ENCODE data around the gene CNGA3. TPM values are rescaled to one million over a fixed set of nuclear protein-coding genes. Genes with fewer than 3 reads are reported as not detected.
"Not testable (repeated sequence)": the region's sequence is repeated elsewhere in the genome, so short reads cannot be mapped to it uniquely, and the experiment has no call there.

The CNGA3 gene
- total and polyA plus RNA-seq, 2 experiments from 2014 or later: not detected

- Histone ChIP-seq H2AFZ (no peak overlapping the region), H3K36me3 (ENCODE audit: insufficient read depth) (peaks cover 5% of the 10 kb centered on the region; the same call in 1 of the 2 replicates), H3K4me3 (no peak overlapping the region), H3K79me2 (replicated peaks; ENCODE audit: insufficient read depth) (no peaks in the 10 kb centered on the region), H3K27ac (ENCODE audit: low read depth) (no peak overlapping the region), H3K9me2 (ENCODE audit: insufficient read depth) (no peaks in the 10 kb centered on the region), H3K4me1 (ENCODE audit: insufficient read depth) (peaks cover 8% of the 10 kb centered on the region; the same call in 1 of the 2 replicates), H4K20me1 (replicated peaks; ENCODE audit: insufficient read depth) (no peaks in the 10 kb centered on the region), H3K27me3 (ENCODE audit: insufficient read depth) (no peaks in the 10 kb centered on the region), H3K4me2 (no peak overlapping the region), H3F3A (replicated peaks; ENCODE audit: low read depth) (no peaks in the 10 kb centered on the region; the same call in 1 of the 2 replicates)
- DNase-seq (ENCODE audit: low spot score) (no peak), ATAC-seq (no peak)
- H3K27ac Mint-ChIP-seq: no peak overlapping the region
- TF ChIP-seq POLR2AphosphoS5 (IDR thresholded peaks at IDR 0.05; ENCODE audit: low read depth) (no peak), NANOG (IDR thresholded peaks at IDR 0.05; ENCODE audit: borderline replicate concordance) (no peak)
- peaks cover 10% of the 10 kb centered on the region for H3K27me3 Mint-ChIP-seq (ENCODE audit: insufficient read depth, low read depth, poor library complexity)
- H3K9me3 Mint-ChIP-seq: peaks cover 72% of the 10 kb centered on the region
- H3K4me1 Mint-ChIP-seq: peaks cover 19% of the 10 kb centered on the region
- no peak overlapping the region for H3K4me3 Mint-ChIP-seq
- peaks cover 62% of the 10 kb centered on the region for H3K36me3 Mint-ChIP-seq (ENCODE audit: low read depth)
Observed at GRCh38 chr2:98434492-98434891, 88.2 kb downstream of the CNGA3 start.

GRCh38 chr2:98435670-98436069 lies 89.4 kb downstream of the CNGA3 start:
- not testable (repeated sequence) for H3K4me3 ChIP-seq; ATAC-seq; H3K4me3 Mint-ChIP-seq; H2AFZ ChIP-seq; H3K79me2 ChIP-seq (replicated peaks; ENCODE audit: insufficient read depth); H3K4me2 ChIP-seq; H3K36me3 ChIP-seq (ENCODE audit: insufficient read depth); H3K27me3 Mint-ChIP-seq (ENCODE audit: insufficient read depth, low read depth, poor library complexity); H3F3A ChIP-seq (replicated peaks; ENCODE audit: low read depth); H3K9me2 ChIP-seq (ENCODE audit: insufficient read depth); H3K4me1 ChIP-seq (ENCODE audit: insufficient read depth); H3K27me3 ChIP-seq (ENCODE audit: insufficient read depth); H4K20me1 ChIP-seq (replicated peaks; ENCODE audit: insufficient read depth)
- H3K27ac ChIP-seq (ENCODE audit: low read depth): peak overlapping the region; percentile 80; the same call in 1 of the 2 replicates
- H3K36me3 Mint-ChIP-seq (ENCODE audit: low read depth): peaks cover 57% of the 10 kb centered on the region
- peaks cover 19% of the 10 kb centered on the region for H3K4me1 Mint-ChIP-seq
- peak; percentile 45 for DNase-seq (ENCODE audit: low spot score)
- peak overlapping the region; percentile 87 for H3K27ac Mint-ChIP-seq
- TF ChIP-seq ZNF331 (CRISPR knock-in tag; IDR thresholded peaks at IDR 0.05; ENCODE audit: low read depth): peak; percentile 69
- H3K9me3 Mint-ChIP-seq: peaks cover 70% of the 10 kb centered on the region

- peaks cover 60% of the 10 kb centered on the region for H3K9me3 Mint-ChIP-seq
- peaks cover 24% of the 10 kb centered on the region for H3K4me1 Mint-ChIP-seq
- peak overlapping the region; percentile 87 for H3K27ac Mint-ChIP-seq
- peaks cover 49% of the 10 kb centered on the region for H3K36me3 Mint-ChIP-seq (ENCODE audit: low read depth)
- H3K4me3 Mint-ChIP-seq: no peak overlapping the region
- Histone ChIP-seq H3K27me3 (ENCODE audit: insufficient read depth) (no peaks in the 10 kb centered on the region), H3K4me3 (no peak overlapping the region), H2AFZ (peak overlapping the region; percentile 33; the same call in 1 of the 2 replicates), H3K9me2 (ENCODE audit: insufficient read depth) (no peaks in the 10 kb centered on the region), H3K79me2 (replicated peaks; ENCODE audit: insufficient read depth) (no peaks in the 10 kb centered on the region), H3K36me3 (ENCODE audit: insufficient read depth) (peaks cover 2% of the 10 kb centered on the region; the same call in 1 of the 2 replicates), H3K27ac (ENCODE audit: low read depth) (peak overlapping the region; percentile 80; the same call in 1 of the 2 replicates), H3K4me2 (peak overlapping the region; percentile 37; the same call in 1 of the 2 replicates), H4K20me1 (replicated peaks; ENCODE audit: insufficient read depth) (no peaks in the 10 kb centered on the region), H3F3A (replicated peaks; ENCODE audit: low read depth) (no peaks in the 10 kb centered on the region; the same call in 1 of the 2 replicates), H3K4me1 (ENCODE audit: insufficient read depth) (peaks cover 10% of the 10 kb centered on the region)
- DNase-seq (ENCODE audit: low spot score) (peak; percentile 70), ATAC-seq (peak; percentile 99)
- TF ChIP-seq CTCF (conservative IDR thresholded peaks at IDR 0.05; ENCODE audit: low read depth in 2 of 2): peak in 1 of 2 experiments; percentile 25; a peak in 2 of 4 replicates
- TF ChIP-seq EZH2 (IDR thresholded peaks at IDR 0.05; ENCODE audit: low read depth, unreplicated experiment): no peak
- H3K27me3 Mint-ChIP-seq (ENCODE audit: insufficient read depth, low read depth, poor library complexity): peaks cover 8% of the 10 kb centered on the region
Observed at GRCh38 chr2:98436734-98437133, 90.5 kb downstream of the CNGA3 start.

Measured in GM23338 (cell line).